T-cell (primary cell): ENCODE results near the gene ZNF678. TPM values are rescaled to one million over a fixed set of nuclear protein-coding genes. Genes with fewer than 3 reads are reported as not detected.
"Not testable (repeated sequence)": the region's sequence is repeated elsewhere in the genome, so short reads cannot be mapped to it uniquely, and the experiment has no call there.

Experiments used
- ATAC-seq, 4 experiments: fragments of 200-7000 bp in 3 of 4; fragments of 150-1000 bp in 1 of 4; cut with Tn5 transposase; replicated peaks in 1 of 4; 1 replicate in 3 of 4; 2 replicates in 1 of 4; pipeline ENCODE4 v1.10.0; 2021; ENCODE audit warnings: moderate library complexity in 3 of 4, mild to moderate bottlenecking in 2 of 4, moderate number of reproducible peaks in 1 of 4
- CTCF ChIA-PET, 2 donors: fragments of 300-600 bp; sonication (Branson Sonifier 250); formaldehyde crosslinking; loops; one replicate each; lab custom pipeline; 2022; ENCODE audit warnings: antibody characterized with exemption in 2 of 2; lab: Charles Lee
- POLR2A ChIA-PET, 2 donors: fragments of 300-600 bp; sonication (Branson Sonifier 250); formaldehyde crosslinking; loops; one replicate each; lab custom pipeline; 2022; ENCODE audit warnings: antibody characterized with exemption in 2 of 2; lab: Charles Lee
- DNase-seq, 35 experiments: peaks; one replicate each; pipeline versions ENCODE4 v3.0.0 to v3.0.0-alpha.2; 2013 to 2023
- H3K27ac ChIP-seq: one replicate; pipeline ENCODE4 v1.5.1; 2013; ENCODE audit warnings: low read length
- H3K27me3 ChIP-seq, 2 experiments: replicated peaks in 1 of 2; 1 replicate in 1 of 2; 2 replicates in 1 of 2; pipeline versions ENCODE4 v1.6.1 to v1.7.0; 2013; ENCODE audit warnings: low read length in 1 of 2, mixed read lengths in 1 of 2; ENCODE audit not compliant: control insufficient read depth in 2 of 2, insufficient read depth in 2 of 2; ENCODE audit errors: extremely low read depth in 1 of 2
- H3K36me3 ChIP-seq, 2 donors: 1 replicate in 1 of 2; 2 replicates in 1 of 2; pipeline versions ENCODE4 v1.6.1 to v1.7.0; 2013; ENCODE audit warnings: low read length in 1 of 2; ENCODE audit not compliant: control insufficient read depth in 2 of 2, insufficient read depth in 1 of 2; ENCODE audit errors: extremely low read depth in 1 of 2
- H3K4me1 ChIP-seq, 2 experiments: 1 replicate in 1 of 2; 2 replicates in 1 of 2; pipeline versions ENCODE4 v1.6.1 to v1.7.0; 2013; ENCODE audit warnings: low read length in 2 of 2, mixed read lengths in 1 of 2; ENCODE audit not compliant: insufficient read depth in 2 of 2, control insufficient read depth in 1 of 2; ENCODE audit errors: extremely low read depth in 1 of 2
- H3K4me3 ChIP-seq, 2 donors: 1 replicate in 1 of 2; 2 replicates in 1 of 2; pipeline versions ENCODE4 v1.5.1 to v1.7.0; 2013; ENCODE audit warnings: mild to moderate bottlenecking in 2 of 2, low read length in 1 of 2, moderate library complexity in 1 of 2; ENCODE audit not compliant: control insufficient read depth in 1 of 2; ENCODE audit errors: extremely low read depth in 1 of 2
- H3K9me3 ChIP-seq: 2 replicates; pipeline ENCODE4 v1.7.0; 2013
- H3K27ac Mint-ChIP-seq, 2 donors: one replicate each; pipeline ENCODE4 v1.8.0; 2020 to 2021; ENCODE audit warnings: mild to moderate bottlenecking in 2 of 2, mixed read lengths in 2 of 2
- H3K27me3 Mint-ChIP-seq, 2 donors: one replicate each; pipeline ENCODE4 v1.8.0; 2021 to 2022; ENCODE audit warnings: mixed read lengths in 2 of 2
- H3K36me3 Mint-ChIP-seq: one replicate; pipeline ENCODE4 v1.8.0; 2021; ENCODE audit warnings: mixed read lengths
- H3K4me1 Mint-ChIP-seq, 3 donors: one replicate each; pipeline ENCODE4 v1.8.0; 2020 to 2022; ENCODE audit warnings: mixed read lengths in 3 of 3, mild to moderate bottlenecking in 1 of 3
- H3K4me3 Mint-ChIP-seq, 3 donors: one replicate each; pipeline ENCODE4 v1.8.0; 2020 to 2022; ENCODE audit warnings: mild to moderate bottlenecking in 3 of 3, mixed read lengths in 3 of 3, moderate library complexity in 3 of 3
- H3K9me3 Mint-ChIP-seq, 3 donors: one replicate each; pipeline ENCODE4 v1.8.0; 2020 to 2022; ENCODE audit warnings: mixed read lengths in 3 of 3
- WGBS: methylation state at CpG from one replicate; pipeline ENCODE4 v1.1.5; 2013; ENCODE audit warnings: missing lambda C conversion rate; ENCODE audit not compliant: insufficient coverage; 5-methylcytosine and 5-hydroxymethylcytosine counted together
- total RNA-seq, 35 experiments: library from RNA in 6 of 35; stranded (reverse) in 6 of 35; fragments of 120-200 nt in 1 of 35; gene quantifications; one replicate each; pipeline versions ENCODE4 v1.2.1 to v1.2.4 and lab custom pipeline; 2013 to 2026

The ZNF678 gene
- total RNA-seq, 5 donors from 2014 or later (not counting 1 experiment from before 2014, with no cell fraction given) = 7.2 to 8.8 (median 7.4) TPM

DNA sequence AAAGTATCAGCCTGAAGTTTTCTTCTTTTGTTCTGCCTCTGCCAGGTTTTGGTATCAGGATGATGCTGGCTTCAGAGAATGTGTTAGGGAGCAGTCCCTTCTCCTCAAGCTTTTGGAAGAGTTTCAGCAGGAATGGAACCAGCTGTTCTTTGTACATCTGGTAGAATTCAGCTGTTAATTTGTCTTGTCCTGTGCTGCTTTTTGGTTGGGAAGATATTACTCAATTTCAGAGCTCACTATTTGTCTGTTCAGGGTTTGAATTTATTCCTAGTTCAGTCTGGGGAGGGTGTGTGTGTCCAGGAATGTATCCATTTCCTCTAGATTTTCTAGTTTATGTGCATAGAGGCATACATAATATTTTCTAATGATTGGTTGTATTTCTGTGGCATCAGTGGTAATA, 12.8 kb downstream of the ZNF678 start:
- peaks cover 0 to 6% of the 10 kb centered on the region in 2 experiments for H3K4me1 ChIP-seq
- no peak overlapping the region for H3K27ac ChIP-seq
- Mint-ChIP-seq H3K9me3 (peaks cover 21 to 43% (median 38%) of the 10 kb centered on the region in 3 donors), H3K4me3 (no peak overlapping the region), H3K27me3 (no peaks in the 10 kb centered on the region), H3K36me3 (peaks cover 59% of the 10 kb centered on the region), H3K4me1 (peaks cover 36 to 67% (median 40%) of the 10 kb centered on the region in 3 donors), H3K27ac (no peak overlapping the region)
- no peak overlapping the region for H3K4me3 ChIP-seq
- ATAC-seq = no peak
- H3K36me3 ChIP-seq = peaks cover 0 to 2% of the 10 kb centered on the region in 2 donors
- POLR2A ChIA-PET = no interaction called here
- CTCF ChIA-PET = no interaction called here
- no peak for DNase-seq
- no peaks in the 10 kb centered on the region for H3K27me3 ChIP-seq
- no peaks in the 10 kb centered on the region for H3K9me3 ChIP-seq

DNA sequence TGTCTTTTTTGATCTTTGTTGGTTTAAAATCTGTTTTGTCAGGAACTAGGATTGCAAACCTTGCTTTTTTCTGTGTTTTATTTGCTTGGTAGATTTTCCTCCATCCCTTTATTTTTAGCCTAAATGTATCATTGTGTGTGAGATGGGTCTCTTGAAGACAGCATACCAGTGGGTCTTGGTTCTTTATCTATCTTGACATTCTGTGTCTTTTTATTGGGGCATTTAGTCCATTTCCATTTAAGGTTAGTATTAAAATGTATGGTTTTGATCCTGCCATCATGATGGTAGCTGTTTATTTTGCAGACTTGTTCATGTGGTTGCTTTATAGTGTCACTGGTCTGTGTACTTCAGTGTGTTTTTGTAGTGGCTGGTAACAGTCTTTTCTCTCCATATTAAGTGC, 14.1 kb downstream of the ZNF678 start:
- no peak for ATAC-seq
- Mint-ChIP-seq H3K4me1 (peaks cover 36 to 67% (median 41%) of the 10 kb centered on the region in 3 donors), H3K36me3 (peaks cover 68% of the 10 kb centered on the region), H3K27me3 (no peaks in the 10 kb centered on the region), H3K9me3 (peaks cover 21 to 49% (median 38%) of the 10 kb centered on the region in 3 donors), H3K27ac (no peak overlapping the region), H3K4me3 (no peak overlapping the region)
- POLR2A ChIA-PET = no interaction called here
- Histone ChIP-seq H3K27ac (no peak overlapping the region), H3K4me1 (peaks cover 0 to 6% of the 10 kb centered on the region in 2 experiments), H3K27me3 (no peaks in the 10 kb centered on the region), H3K4me3 (no peak overlapping the region), H3K9me3 (no peaks in the 10 kb centered on the region), H3K36me3 (peaks cover 0 to 2% of the 10 kb centered on the region in 2 donors)
- CTCF ChIA-PET = no interaction called here
- no peak for DNase-seq

DNA sequence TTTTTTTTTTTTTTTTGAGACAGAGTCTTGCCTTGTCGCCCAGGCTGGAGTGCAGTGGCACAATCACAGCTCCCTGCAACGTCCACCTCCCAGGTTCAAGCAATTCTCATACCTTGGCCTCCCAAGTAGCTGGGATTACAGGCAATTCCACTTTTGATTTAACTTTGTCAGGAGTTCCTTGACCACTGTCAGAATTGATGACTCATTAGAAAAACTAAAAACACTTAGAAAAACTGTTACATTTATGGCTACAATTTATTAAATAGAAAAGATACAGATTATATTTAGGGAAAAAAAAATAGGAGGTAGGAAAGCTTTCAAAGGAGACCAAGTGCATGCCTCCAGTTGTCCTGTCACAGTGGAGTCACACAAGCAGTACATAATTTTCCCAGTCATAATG, 20.0 kb downstream of the ZNF678 start:
- ATAC-seq = no peak
- 92% methylated on average over 2 of the region's 2 CpGs for WGBS
- Mint-ChIP-seq H3K4me1 (peaks cover 13 to 19% (median 17%) of the 10 kb centered on the region in 3 donors), H3K27me3 (no peaks in the 10 kb centered on the region), H3K4me3 (no peak overlapping the region), H3K27ac (no peak overlapping the region), H3K36me3 (peaks cover 69% of the 10 kb centered on the region), H3K9me3 (peaks cover 16 to 41% (median 17%) of the 10 kb centered on the region in 3 donors)
- DNase-seq = no peak
- POLR2A ChIA-PET = no interaction called here
- Histone ChIP-seq H3K27ac (no peak overlapping the region), H3K4me3 (no peak overlapping the region), H3K9me3 (peaks cover 4% of the 10 kb centered on the region), H3K27me3 (no peaks in the 10 kb centered on the region), H3K4me1 (peaks cover 0 to 6% of the 10 kb centered on the region in 2 experiments), H3K36me3 (peaks cover 2 to 3% of the 10 kb centered on the region in 2 donors)
- CTCF ChIA-PET = interaction anchor here in 1 of 2 donors (0.8 kb wide), 1 partner anchor 45 kb away, joined by 4 read pairs; no protein-coding TSS in a partner anchor

GRCh38 chr1:227586733-227587132, 23.4 kb downstream of the ZNF678 start:
- DNase-seq (no peak), ATAC-seq (no peak)
- peaks cover 4% of the 10 kb centered on the region for H3K9me3 ChIP-seq
- H3K4me1 Mint-ChIP-seq = no peaks in the 10 kb centered on the region
- peaks cover 16 to 53% (median 37%) of the 10 kb centered on the region in 3 donors for H3K9me3 Mint-ChIP-seq
- H3K27me3 ChIP-seq = no peaks in the 10 kb centered on the region
- no peak overlapping the region for H3K27ac ChIP-seq
- H3K27ac Mint-ChIP-seq = no peak overlapping the region
- H3K4me3 ChIP-seq = no peak overlapping the region
- peaks cover 2 to 3% of the 10 kb centered on the region in 2 donors for H3K36me3 ChIP-seq
- no peak overlapping the region for H3K4me3 Mint-ChIP-seq
- CTCF ChIA-PET = no interaction called here
- no peaks in the 10 kb centered on the region for H3K27me3 Mint-ChIP-seq
- H3K4me1 ChIP-seq = no peaks in the 10 kb centered on the region
- POLR2A ChIA-PET = no interaction called here
- H3K36me3 Mint-ChIP-seq = peaks cover 79% of the 10 kb centered on the region

GRCh38 chr1:227587968-227588367, 24.6 kb downstream of the ZNF678 start:
- Mint-ChIP-seq H3K9me3 (peaks cover 16 to 54% (median 40%) of the 10 kb centered on the region in 3 donors), H3K36me3 (peaks cover 82% of the 10 kb centered on the region), H3K27ac (no peak overlapping the region), H3K4me3 (no peak overlapping the region), H3K4me1 (no peaks in the 10 kb centered on the region), H3K27me3 (no peaks in the 10 kb centered on the region)
- no CpG with 5 or more reads among the region's 1 CpG for WGBS
- H3K9me3 ChIP-seq = peaks cover 4% of the 10 kb centered on the region
- CTCF ChIA-PET = no interaction called here
- POLR2A ChIA-PET = no interaction called here
- no peak overlapping the region for H3K27ac ChIP-seq
- peaks cover 2 to 3% of the 10 kb centered on the region in 2 donors for H3K36me3 ChIP-seq
- H3K4me1 ChIP-seq = no peaks in the 10 kb centered on the region
- no peak for ATAC-seq
- no peak overlapping the region for H3K4me3 ChIP-seq
- DNase-seq = no peak
- H3K27me3 ChIP-seq = no peaks in the 10 kb centered on the region

DNA sequence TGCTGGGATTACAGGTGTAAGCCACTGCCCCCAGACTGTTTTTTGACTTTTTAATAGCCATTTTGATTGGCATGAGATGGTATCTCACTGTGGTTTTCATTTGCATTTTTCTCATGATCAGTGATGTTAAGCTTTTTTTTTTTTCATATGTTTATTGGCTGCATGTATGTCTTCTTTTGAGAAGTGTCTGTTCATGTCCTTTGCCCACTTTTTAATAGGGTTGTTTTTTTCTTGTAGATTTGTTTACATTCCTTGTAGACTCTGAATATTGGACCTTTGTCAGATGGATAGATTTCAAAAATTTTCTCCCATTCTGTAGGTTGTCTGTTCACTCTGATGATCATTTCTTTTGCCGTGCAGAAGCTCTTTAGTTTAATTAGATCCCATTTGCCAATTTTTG, 25.4 kb downstream of the ZNF678 start:
- H3K27me3 Mint-ChIP-seq, H3K27ac Mint-ChIP-seq, H3K27me3 ChIP-seq, H3K4me1 Mint-ChIP-seq, ATAC-seq, H3K4me1 ChIP-seq, H3K36me3 ChIP-seq, H3K4me3 Mint-ChIP-seq, POLR2A ChIA-PET, H3K4me3 ChIP-seq, H3K9me3 ChIP-seq, DNase-seq, H3K27ac ChIP-seq, CTCF ChIA-PET: not testable (repeated sequence)
- Mint-ChIP-seq H3K9me3 (peaks cover 16 to 57% (median 44%) of the 10 kb centered on the region in 3 donors), H3K36me3 (peaks cover 85% of the 10 kb centered on the region)
- WGBS = no CpG with 5 or more reads among the region's 1 CpG

GRCh38 chr1:227589777-227590176, 26.4 kb downstream of the ZNF678 start:
- H3K36me3 ChIP-seq, DNase-seq, H3K27me3 ChIP-seq, H3K9me3 ChIP-seq, POLR2A ChIA-PET, H3K4me3 ChIP-seq, H3K27ac ChIP-seq, H3K4me3 Mint-ChIP-seq, ATAC-seq, H3K4me1 Mint-ChIP-seq, CTCF ChIA-PET, H3K27me3 Mint-ChIP-seq, H3K27ac Mint-ChIP-seq, H3K4me1 ChIP-seq: not testable (repeated sequence)
- no CpG with 5 or more reads among the region's 4 CpGs for WGBS
- H3K9me3 Mint-ChIP-seq = peaks cover 15 to 57% (median 40%) of the 10 kb centered on the region in 3 donors
- peaks cover 83% of the 10 kb centered on the region for H3K36me3 Mint-ChIP-seq
